Gastrocnemius medialis (tissue), 4 donors: Measurements from ENCODE around the gene NUP205.

ENCODE experiments used
- CTCF ChIP-seq, 5 experiments: fragments of 450-650 bp in 3 of 5; fragments of 200-600 bp in 2 of 5; sonication (generic) in 2 of 5; IDR thresholded peaks in 4 of 5; conservative IDR thresholded peaks in 1 of 5; 1 replicate in 4 of 5; 2 replicates in 1 of 5; pipeline ENCODE4 v1.5.1; 2016 to 2019; ENCODE audit warnings: antibody characterized with exemption in 5 of 5, mild to moderate bottlenecking in 3 of 5, moderate library complexity in 3 of 5
- POLR2A ChIP-seq, 2 donors: fragments of 450-650 bp; IDR thresholded peaks; one replicate each; pipeline ENCODE4 v1.6.1; 2017; ENCODE audit warnings: antibody characterized with exemption in 2 of 2, mild to moderate bottlenecking in 2 of 2, moderate library complexity in 2 of 2

GRCh38 chr7:135553346-135553745 lies 4.4 kb upstream of the NUP205 start:
- TF ChIP-seq POLR2A (IDR thresholded peaks at IDR 0.05) (no peak), CTCF (IDR thresholded peaks at IDR 0.05 in 4 of 5, conservative IDR thresholded peaks at IDR 0.05 in 1 of 5) (no peak)
